ENCODE measurements around the gene PCDH9. TPM values are rescaled to one million over a fixed set of nuclear protein-coding genes. Genes with fewer than 3 reads are reported as not detected.

The PCDH9 gene
- total and polyA plus RNA-seq, 5 donors = 5.1 to 30.0 (median 27.8) TPM

GRCh38 chr13:67001363-67001762 lies 228.8 kb downstream of the PCDH9 start:
- DNase-seq = no peak
- WGBS = 92% methylated on average over 5 of the region's 5 CpGs
- Histone ChIP-seq H3K27ac (ENCODE audit: low read length) (no peak overlapping the region), H3K4me3 (ENCODE audit: low read length) (no peak overlapping the region), H3K27me3 (ENCODE audit: control insufficient read depth, insufficient read depth) (no peaks in the 10 kb centered on the region), H3K4me1 (ENCODE audit: control insufficient read depth, insufficient read depth, low read length) (no peaks in the 10 kb centered on the region), H3K9me3 (ENCODE audit: control insufficient read depth, low read length) (no peaks in the 10 kb centered on the region)
- intact Hi-C loops (cut with DNase I) = no loop called here
- no peak for ATAC-seq

- intact Hi-C loops (cut with DNase I) = no loop called here
- Histone ChIP-seq H3K9me3 (ENCODE audit: control insufficient read depth, low read length) (no peaks in the 10 kb centered on the region), H3K4me1 (ENCODE audit: control insufficient read depth, insufficient read depth, low read length) (no peaks in the 10 kb centered on the region), H3K27me3 (ENCODE audit: control insufficient read depth, insufficient read depth) (no peaks in the 10 kb centered on the region), H3K4me3 (ENCODE audit: low read length) (no peak overlapping the region), H3K27ac (ENCODE audit: low read length) (no peak overlapping the region)
- WGBS = 99% methylated on average over 1 of the region's 1 CpG
- DNase-seq (no peak), ATAC-seq (no peak)
Observed at GRCh38 chr13:66996503-66996902, 233.6 kb downstream of the PCDH9 start.

GRCh38 chr13:66995203-66995611 lies 234.9 kb downstream of the PCDH9 start:
- no peak overlapping the region for H3K4me3 ChIP-seq (ENCODE audit: low read length)
- H3K4me1 ChIP-seq (ENCODE audit: control insufficient read depth, insufficient read depth, low read length) = no peaks in the 10 kb centered on the region
- no peaks in the 10 kb centered on the region for H3K27me3 ChIP-seq (ENCODE audit: control insufficient read depth, insufficient read depth)
- intact Hi-C loops (cut with DNase I) = no loop called here
- DNase-seq (no peak), ATAC-seq (no peak)
- no peaks in the 10 kb centered on the region for H3K9me3 ChIP-seq (ENCODE audit: control insufficient read depth, low read length)
- 81% methylated on average over 5 of the region's 5 CpGs for WGBS
- no peak overlapping the region for H3K27ac ChIP-seq (ENCODE audit: low read length)

- DNase-seq (no peak), ATAC-seq (peak; percentile 36 to 45)
- Histone ChIP-seq H3K4me1 (ENCODE audit: control insufficient read depth, insufficient read depth, low read length) (no peaks in the 10 kb centered on the region), H3K27ac (ENCODE audit: low read length) (no peak overlapping the region), H3K27me3 (ENCODE audit: control insufficient read depth, insufficient read depth) (no peaks in the 10 kb centered on the region), H3K4me3 (ENCODE audit: low read length) (peak overlapping the region; percentile 40), H3K9me3 (ENCODE audit: control insufficient read depth, low read length) (no peaks in the 10 kb centered on the region)
- intact Hi-C loops (cut with DNase I) = no loop called here
- WGBS = 65% methylated on average over 9 of the region's 9 CpGs
Observed at GRCh38 chr13:66994517-66995202, 235.5 kb downstream of the PCDH9 start.

GRCh38 chr13:66994097-66994496 lies 236.0 kb downstream of the PCDH9 start:
- peak overlapping the region; percentile 27 for H3K27ac ChIP-seq (ENCODE audit: low read length)
- intact Hi-C loops (cut with DNase I) = no loop called here
- H3K27me3 ChIP-seq (ENCODE audit: control insufficient read depth, insufficient read depth) = no peaks in the 10 kb centered on the region

GRCh38 chr13:66992719-66993118 lies 237.4 kb downstream of the PCDH9 start:
- Histone ChIP-seq H3K9me3 (ENCODE audit: control insufficient read depth, low read length) (no peaks in the 10 kb centered on the region), H3K4me3 (ENCODE audit: low read length) (no peak overlapping the region), H3K4me1 (ENCODE audit: control insufficient read depth, insufficient read depth, low read length) (no peaks in the 10 kb centered on the region), H3K27me3 (ENCODE audit: control insufficient read depth, insufficient read depth) (no peaks in the 10 kb centered on the region), H3K27ac (ENCODE audit: low read length) (no peak overlapping the region)
- no peak for DNase-seq
- no peak for ATAC-seq
- WGBS = 96% methylated on average over 2 of the region's 2 CpGs
- intact Hi-C loops (cut with DNase I) = no loop called here

More at GRCh38 chr13:66994097-66994496, 236.0 kb downstream of the PCDH9 start:
- ATAC-seq = peak; percentile 97
- Histone ChIP-seq H3K9me3 (ENCODE audit: control insufficient read depth, low read length) (no peaks in the 10 kb centered on the region), H3K4me3 (ENCODE audit: low read length) (peak overlapping the region; percentile 40), H3K4me1 (ENCODE audit: control insufficient read depth, insufficient read depth, low read length) (no peaks in the 10 kb centered on the region)
- peak; percentile 71 to 81 (median 78) for DNase-seq
- WGBS = 20% methylated on average over 13 of the region's 13 CpGs

- no peak for DNase-seq
- ATAC-seq = no peak
- Histone ChIP-seq H3K27ac (ENCODE audit: low read length) (no peak overlapping the region), H3K27me3 (ENCODE audit: control insufficient read depth, insufficient read depth) (no peaks in the 10 kb centered on the region), H3K4me3 (ENCODE audit: low read length) (no peak overlapping the region), H3K4me1 (ENCODE audit: control insufficient read depth, insufficient read depth, low read length) (no peaks in the 10 kb centered on the region), H3K9me3 (ENCODE audit: control insufficient read depth, low read length) (no peaks in the 10 kb centered on the region)
- intact Hi-C loops (cut with DNase I) = no loop called here
- 73% methylated on average over 3 of the region's 3 CpGs for WGBS
Observed at GRCh38 chr13:66992183-66992582, 238.0 kb downstream of the PCDH9 start.

- ATAC-seq (no peak), DNase-seq (no peak)
- Histone ChIP-seq H3K27me3 (ENCODE audit: control insufficient read depth, insufficient read depth) (no peaks in the 10 kb centered on the region), H3K9me3 (ENCODE audit: control insufficient read depth, low read length) (no peaks in the 10 kb centered on the region), H3K4me3 (ENCODE audit: low read length) (no peak overlapping the region), H3K27ac (ENCODE audit: low read length) (no peak overlapping the region), H3K4me1 (ENCODE audit: control insufficient read depth, insufficient read depth, low read length) (no peaks in the 10 kb centered on the region)
- intact Hi-C loops (cut with DNase I) = no loop called here
Observed at GRCh38 chr13:66984241-66984640, 245.9 kb downstream of the PCDH9 start.

GRCh38 chr13:66981912-66982311 lies 248.2 kb downstream of the PCDH9 start:
- no peaks in the 10 kb centered on the region for H3K27me3 ChIP-seq (ENCODE audit: control insufficient read depth, insufficient read depth)
- no peak overlapping the region for H3K27ac ChIP-seq (ENCODE audit: low read length)
- H3K9me3 ChIP-seq (ENCODE audit: control insufficient read depth, low read length) = no peaks in the 10 kb centered on the region
- 90% methylated on average over 7 of the region's 7 CpGs for WGBS
- H3K4me3 ChIP-seq (ENCODE audit: low read length) = no peak overlapping the region
- intact Hi-C loops (cut with DNase I) = no loop called here
- ATAC-seq (no peak), DNase-seq (peak in 1 of 3 donors; percentile 31)
- no peaks in the 10 kb centered on the region for H3K4me1 ChIP-seq (ENCODE audit: control insufficient read depth, insufficient read depth, low read length)

- Histone ChIP-seq H3K9me3 (ENCODE audit: control insufficient read depth, low read length) (no peaks in the 10 kb centered on the region), H3K4me1 (ENCODE audit: control insufficient read depth, insufficient read depth, low read length) (no peaks in the 10 kb centered on the region), H3K4me3 (ENCODE audit: low read length) (no peak overlapping the region), H3K27me3 (ENCODE audit: control insufficient read depth, insufficient read depth) (no peaks in the 10 kb centered on the region), H3K27ac (ENCODE audit: low read length) (no peak overlapping the region)
- DNase-seq (no peak), ATAC-seq (no peak)
- intact Hi-C loops (cut with DNase I) = no loop called here
- WGBS = 86% methylated on average over 4 of the region's 4 CpGs
Observed at GRCh38 chr13:66977161-66977560, 253.0 kb downstream of the PCDH9 start.

- no peak for ATAC-seq
- intact Hi-C loops (cut with DNase I) = no loop called here
- H3K4me1 ChIP-seq (ENCODE audit: control insufficient read depth, insufficient read depth, low read length) = no peaks in the 10 kb centered on the region
- WGBS = 87% methylated on average over 1 of the region's 1 CpG
- no peaks in the 10 kb centered on the region for H3K27me3 ChIP-seq (ENCODE audit: control insufficient read depth, insufficient read depth)
- no peak for DNase-seq
- H3K9me3 ChIP-seq (ENCODE audit: control insufficient read depth, low read length) = no peaks in the 10 kb centered on the region
- H3K4me3 ChIP-seq (ENCODE audit: low read length) = no peak overlapping the region
- H3K27ac ChIP-seq (ENCODE audit: low read length) = no peak overlapping the region
Observed at GRCh38 chr13:66974889-66975288, 255.2 kb downstream of the PCDH9 start.

GRCh38 chr13:66974174-66974573 lies 256.0 kb downstream of the PCDH9 start:
- Histone ChIP-seq H3K4me1 (ENCODE audit: control insufficient read depth, insufficient read depth, low read length) (no peaks in the 10 kb centered on the region), H3K27ac (ENCODE audit: low read length) (no peak overlapping the region), H3K4me3 (ENCODE audit: low read length) (no peak overlapping the region), H3K27me3 (ENCODE audit: control insufficient read depth, insufficient read depth) (no peaks in the 10 kb centered on the region), H3K9me3 (ENCODE audit: control insufficient read depth, low read length) (no peaks in the 10 kb centered on the region)
- WGBS = 90% methylated on average over 1 of the region's 1 CpG
- intact Hi-C loops (cut with DNase I) = no loop called here
- DNase-seq (no peak), ATAC-seq (no peak)
